Measurements from ENCODE around the gene PEX14.

The PEX14 gene

GRCh38 chr1:10671090-10671489, 196.3 kb downstream of the PEX14 start:
- in situ Hi-C loops (cut with MboI; ENCODE audit: low sequenced_read_pairs, unreplicated experiment): no loop called here
- TF ChIP-seq CTCF (IDR thresholded peaks at IDR 0.05; ENCODE audit: borderline replicate concordance, control extremely low read depth, extremely low read depth, insufficient read depth, missing control alignments): no peak
- DNase-seq (ENCODE audit: low spot score): no peak

- no peak for TF ChIP-seq CTCF (IDR thresholded peaks at IDR 0.05; ENCODE audit: borderline replicate concordance, control extremely low read depth, extremely low read depth, insufficient read depth, missing control alignments)
- in situ Hi-C loops (cut with MboI; ENCODE audit: low sequenced_read_pairs, unreplicated experiment): no loop called here
- no peak for DNase-seq (ENCODE audit: low spot score)
Observed at GRCh38 chr1:10671622-10672342, 197.0 kb downstream of the PEX14 start.

GRCh38 chr1:10672343-10673050, 197.7 kb downstream of the PEX14 start:
- no peak for TF ChIP-seq CTCF (IDR thresholded peaks at IDR 0.05; ENCODE audit: borderline replicate concordance, control extremely low read depth, extremely low read depth, insufficient read depth, missing control alignments)
- in situ Hi-C loops (cut with MboI; ENCODE audit: low sequenced_read_pairs, unreplicated experiment): no loop called here
- no peak for DNase-seq (ENCODE audit: low spot score)

GRCh38 chr1:10673109-10673711, 198.5 kb downstream of the PEX14 start:
- in situ Hi-C loops (cut with MboI; ENCODE audit: low sequenced_read_pairs, unreplicated experiment): no loop called here
- TF ChIP-seq CTCF (IDR thresholded peaks at IDR 0.05; ENCODE audit: borderline replicate concordance, control extremely low read depth, extremely low read depth, insufficient read depth, missing control alignments): no peak
- DNase-seq (ENCODE audit: low spot score): no peak

- no peak for DNase-seq (ENCODE audit: low spot score)
- no peak for TF ChIP-seq CTCF (IDR thresholded peaks at IDR 0.05; ENCODE audit: borderline replicate concordance, control extremely low read depth, extremely low read depth, insufficient read depth, missing control alignments)
- in situ Hi-C loops (cut with MboI; ENCODE audit: low sequenced_read_pairs, unreplicated experiment): no loop called here
Observed at GRCh38 chr1:10674222-10674621, 199.5 kb downstream of the PEX14 start.

- no peak for TF ChIP-seq CTCF (IDR thresholded peaks at IDR 0.05; ENCODE audit: borderline replicate concordance, control extremely low read depth, extremely low read depth, insufficient read depth, missing control alignments)
- in situ Hi-C loops (cut with MboI; ENCODE audit: low sequenced_read_pairs, unreplicated experiment): no loop called here
- DNase-seq (ENCODE audit: low spot score): no peak
Observed at GRCh38 chr1:10674700-10675609, 200.2 kb downstream of the PEX14 start.

Measured in GM13976 (cell line).